A549 (cell line): Measurements from ENCODE around the gene RBM47. TPM values are rescaled to one million over a fixed set of nuclear protein-coding genes. Genes with fewer than 3 reads are reported as not detected.

Source experiments
- ATAC-seq, 2 experiments: fragments of 200-7000 bp in 1 of 2; fragments of >200 bp in 1 of 2; cut with Nextera tagmentation in 1 of 2; cut with Tn5 transposase in 1 of 2; 3 replicates each; pipeline versions ENCODE4 v1.8.0 to v1.9.1; 2018 to 2020; ENCODE audit warnings: mild to moderate bottlenecking in 1 of 2, moderate library complexity in 1 of 2
- CTCF ChIA-PET: fragments of 300-600 bp; sonication (Branson Sonifier 250); formaldehyde crosslinking; extraction: SDS; loops from one replicate; lab custom pipeline; 2021; ENCODE audit warnings: antibody characterized with exemption, inconsistent platforms; lab: Yijun Ruan, JAX
- POLR2A ChIA-PET: fragments of 350-600 bp; formaldehyde crosslinking; extraction: SDS; loops from one replicate; lab custom pipeline; 2021; ENCODE audit warnings: antibody characterized with exemption, inconsistent platforms; lab: Yijun Ruan, JAX
- DNase-seq, 2 experiments: peaks; one replicate each; pipeline versions ENCODE4 v3.0.0 to v3.0.0-alpha.2; 2011 to 2016; ENCODE audit warnings: low read depth in 1 of 2, low spot score in 1 of 2
- FAIRE-seq: peaks from 2 replicates; lab custom pipeline; 2011; peaks lifted over from hg19 to GRCh38; lab: Jason Lieb, UNC
- H3K27ac ChIP-seq, 2 experiments: fragments of >200 bp; sonication (Bioruptor Twin); formaldehyde crosslinking; 3 replicates each; pipeline ENCODE4 v1.5.1; 2016 to 2017
- H3K4me1 ChIP-seq: fragments of >200 bp; sonication (Bioruptor Twin); formaldehyde crosslinking; 3 replicates; pipeline ENCODE4 v1.6.1; 2016
- H3K4me2 ChIP-seq: fragments of >200 bp; sonication (Bioruptor Twin); formaldehyde crosslinking; 3 replicates; pipeline ENCODE4 v1.6.1; 2016
- H3K4me3 ChIP-seq: fragments of >200 bp; sonication (Bioruptor Twin); formaldehyde crosslinking; 3 replicates; pipeline ENCODE4 v1.5.1; 2016
- H3K9me3 ChIP-seq: fragments of >200 bp; sonication (Bioruptor Twin); formaldehyde crosslinking; 3 replicates; pipeline ENCODE4 v1.6.1; 2016
- BCL3 ChIP-seq: fragments of >200 bp; sonication (Bioruptor Twin); formaldehyde crosslinking; IDR thresholded peaks from 3 replicates; pipeline ENCODE4 v1.6.1; 2016
- BHLHE40 ChIP-seq: IDR thresholded peaks from 2 replicates; pipeline ENCODE4 v1.6.1; 2012; ENCODE audit warnings: low read depth, low read length, inconsistent platforms
- CBX2 ChIP-seq: fragments of 200-600 bp; sonication (generic); IDR thresholded peaks from 2 replicates; pipeline ENCODE4 v1.6.1; 2016; ENCODE audit warnings: low read depth, mild to moderate bottlenecking, borderline replicate concordance
- CHD2 ChIP-seq: fragments of 150-350 bp; IDR thresholded peaks from 2 replicates; pipeline ENCODE4 v1.6.1; 2014; ENCODE audit warnings: low read length; ENCODE audit not compliant: partially characterized antibody
- ESRRA ChIP-seq: fragments of 150-350 bp; IDR thresholded peaks from 2 replicates; pipeline ENCODE4 v1.6.1; 2014; ENCODE audit warnings: mild to moderate bottlenecking, low read length, borderline replicate concordance
- FOSL2 ChIP-seq, 2 experiments: fragments of 450-650 bp in 1 of 2; fragments of >200 bp in 1 of 2; sonication (Bioruptor Twin) in 1 of 2; formaldehyde crosslinking; IDR thresholded peaks; 2 replicates each; pipeline versions ENCODE4 v1.5.0 to v1.6.1; 2016 to 2020; ENCODE audit warnings: mild to moderate bottlenecking in 1 of 2, moderate library complexity in 1 of 2
- HES2 ChIP-seq: fragments of >200 bp; sonication (Bioruptor Twin); formaldehyde crosslinking; IDR thresholded peaks from 2 replicates; pipeline ENCODE4 v1.6.1; 2016
- HMGXB4 ChIP-seq: fragments of 250-450 bp; sonication (Bioruptor Pico); IDR thresholded peaks from 2 replicates; pipeline ENCODE4 v1.5.0; 2021; ENCODE audit warnings: mild to moderate bottlenecking, moderate library complexity, borderline replicate concordance
- HOXB13 ChIP-seq: fragments of 250-450 bp; sonication (Bioruptor Pico); IDR thresholded peaks from 2 replicates; pipeline ENCODE4 v1.5.0; 2020; ENCODE audit warnings: low read depth, mild to moderate bottlenecking, moderate library complexity
- HOXB5 ChIP-seq: fragments of 250-450 bp; sonication (Bioruptor Pico); IDR thresholded peaks from 2 replicates; pipeline ENCODE4 v1.5.0; 2020; ENCODE audit warnings: mild to moderate bottlenecking, moderate library complexity
- JUN ChIP-seq, 2 experiments: fragments of >200 bp; sonication (Bioruptor Twin); formaldehyde crosslinking; IDR thresholded peaks; 2 replicates in 1 of 2; 3 replicates in 1 of 2; pipeline ENCODE4 v1.6.1; 2016 to 2017
- KDM5A ChIP-seq: fragments of 200-600 bp; sonication (generic); IDR thresholded peaks from 2 replicates; pipeline ENCODE4 v1.6.1; 2016; ENCODE audit warnings: antibody characterized with exemption, mild to moderate bottlenecking
- MAFK ChIP-seq: fragments of 450-650 bp; IDR thresholded peaks from 2 replicates; pipeline ENCODE4 v1.6.1; 2014; ENCODE audit not compliant: partially characterized antibody
- MAX ChIP-seq: IDR thresholded peaks from 2 replicates; pipeline ENCODE4 v1.6.1; 2012
- NPAS2 ChIP-seq: fragments of 250-450 bp; sonication (Bioruptor Pico); IDR thresholded peaks from 2 replicates; pipeline ENCODE4 v1.8.0; 2022; ENCODE audit warnings: mild to moderate bottlenecking, moderate library complexity, borderline replicate concordance
- NR3C1 ChIP-seq: fragments of >200 bp; sonication (Bioruptor Twin); formaldehyde crosslinking; IDR thresholded peaks from 3 replicates; pipeline ENCODE4 v1.6.1; 2017
- PBX3 ChIP-seq: IDR thresholded peaks from 2 replicates; pipeline ENCODE4 v1.6.1; 2012
- PHF8 ChIP-seq: fragments of 200-600 bp; sonication (generic); IDR thresholded peaks from 2 replicates; pipeline ENCODE4 v1.6.1; 2016; ENCODE audit warnings: low read depth, mild to moderate bottlenecking, antibody characterized with exemption, moderate library complexity, borderline replicate concordance
- POLR2A ChIP-seq: IDR thresholded peaks from 2 replicates; pipeline ENCODE4 v1.6.1; 2012; ENCODE audit warnings: mild to moderate bottlenecking, low read length
- USF2 ChIP-seq: fragments of 450-650 bp; IDR thresholded peaks from 2 replicates; pipeline ENCODE4 v1.6.1; 2014; ENCODE audit warnings: antibody characterized with exemption
- ZNF302 ChIP-seq: fragments of 250-450 bp; sonication (Bioruptor Pico); IDR thresholded peaks from 2 replicates; pipeline ENCODE4 v1.9.0; 2021; ENCODE audit warnings: inconsistent platforms, mild to moderate bottlenecking, moderate library complexity
- WGBS: methylation state at CpG from one replicate; pipeline ENCODE4 v1.1.6; 2017; ENCODE audit errors: missing lambda C conversion rate; 5-methylcytosine and 5-hydroxymethylcytosine counted together
- polyA plus RNA-seq, 4 experiments: library from polyadenylated mRNA; depleted of rRNA in 3 of 4; stranded (reverse); fragments of >200 nt; fragmentation: RNase III in 1 of 4; extraction: RNeasy Plus Mini Kit Qiagen cat#74134 plus additional on column Dnase treatment in 1 of 4; gene quantifications; 2 replicates in 3 of 4; 3 replicates in 1 of 4; pipeline ENCODE4 v1.2.3, GENCODE V29; 2011 to 2017

The RBM47 gene
- polyA plus RNA-seq, 2 of the 4 experiments (the other 2 are of a cell fraction): 38.1 to 43.3 TPM

- no peak overlapping the region for H3K4me3 ChIP-seq
- TF ChIP-seq BCL3 (no peak), CHD2 (no peak)
- ATAC-seq (no peak), FAIRE-seq (no peak), DNase-seq (no peak)
- ChIA-PET POLR2A (no interaction called here), CTCF (no interaction called here)
- no peak overlapping the region; a peak in 2 of 6 replicates for H3K27ac ChIP-seq
- H3K4me2 ChIP-seq: no peak overlapping the region
- peaks cover 43% of the 10 kb centered on the region for H3K4me1 ChIP-seq
- no peaks in the 10 kb centered on the region for H3K9me3 ChIP-seq
- WGBS: 94% methylated on average over 4 of the region's 4 CpGs
Measured at GRCh38 chr4:40502220-40502619, 127.4 kb downstream of the RBM47 start.

- no peak for DNase-seq
- FAIRE-seq: no peak
- CTCF ChIA-PET: no interaction called here
- peaks cover 31% of the 10 kb centered on the region for H3K4me1 ChIP-seq
- H3K9me3 ChIP-seq: no peaks in the 10 kb centered on the region
- ATAC-seq: no peak
- no peak overlapping the region for H3K4me2 ChIP-seq
- WGBS: 91% methylated on average over 6 of the region's 6 CpGs
- TF ChIP-seq HES2 (no peak), HOXB5 (CRISPR knock-in tag) (no peak), PBX3 (no peak), MAFK (no peak), USF2 (no peak), FOSL2 (IDR thresholded peaks at IDR 0.05) (no peak), FOSL2 (CRISPR knock-in tag; IDR thresholded peaks at IDR 0.05) (no peak), MAX (no peak), HMGXB4 (CRISPR knock-in tag) (no peak), KDM5A (no peak), NR3C1 (no peak), NPAS2 (CRISPR knock-in tag) (no peak), BHLHE40 (no peak), POLR2A (no peak), ZNF302 (CRISPR knock-in tag) (no peak), ESRRA (no peak), JUN (IDR thresholded peaks at IDR 0.05) (no peak), CBX2 (no peak), HOXB13 (CRISPR knock-in tag) (no peak), PHF8 (no peak)
- TF ChIP-seq, all 56 proteins: peak for 0
- Histone ChIP-seq H3K27ac (no peak overlapping the region), H3K4me3 (no peak overlapping the region)
- POLR2A ChIA-PET: no interaction called here
Measured at GRCh38 chr4:40500781-40501180, 128.9 kb downstream of the RBM47 start.
